GM12878 (cell line): ENCODE results near the gene MTHFD1L. TPM values are rescaled to one million over a fixed set of nuclear protein-coding genes. Genes with fewer than 3 reads are reported as not detected.
A peak's percentile ranks its signal among the peaks of the same experiment; 100 is the strongest.

Source experiments
- ATF7 ChIP-seq: fragments of 450-650 bp; IDR thresholded peaks from 2 replicates; pipeline ENCODE4 v1.6.1; 2016; ENCODE audit warnings: low read depth, mild to moderate bottlenecking
- BCL11A ChIP-seq: IDR thresholded peaks from 2 replicates; pipeline ENCODE4 v1.6.1; 2011; ENCODE audit warnings: low read depth, low read length
- BMI1 ChIP-seq: fragments of 450-650 bp; IDR thresholded peaks from 2 replicates; pipeline ENCODE4 v1.6.1; 2016; ENCODE audit warnings: mild to moderate bottlenecking, moderate library complexity, borderline replicate concordance
- CBX3 ChIP-seq: fragments of 200-600 bp; sonication (generic); IDR thresholded peaks from 2 replicates; pipeline ENCODE4 v1.6.1; 2016; ENCODE audit warnings: low read depth, borderline replicate concordance
- CREB1 ChIP-seq: IDR thresholded peaks from 2 replicates; pipeline ENCODE4 v1.6.1; 2012; ENCODE audit warnings: low read depth, mild to moderate bottlenecking, inconsistent platforms
- CREM ChIP-seq: IDR thresholded peaks from 2 replicates; pipeline ENCODE4 v1.6.1; 2014; ENCODE audit warnings: antibody characterized with exemption, low read depth
- FOS ChIP-seq: IDR thresholded peaks from 3 replicates; pipeline ENCODE4 v1.6.1; 2011; ENCODE audit warnings: borderline replicate concordance; ENCODE audit not compliant: insufficient read length; ENCODE audit errors: extremely low read depth
- GATAD2B ChIP-seq: fragments of 450-650 bp; conservative IDR thresholded peaks from 2 replicates; pipeline ENCODE4 v1.6.1; 2017; ENCODE audit warnings: low read depth, mild to moderate bottlenecking, moderate library complexity
- HDAC6 ChIP-seq: fragments of 200-600 bp; sonication (generic); IDR thresholded peaks from one replicate; pipeline ENCODE4 v1.8.0; 2017; ENCODE audit warnings: antibody characterized with exemption; ENCODE audit not compliant: unreplicated experiment
- JUNB ChIP-seq: IDR thresholded peaks from 2 replicates; pipeline ENCODE4 v1.6.1; 2016; ENCODE audit warnings: antibody characterized with exemption, mild to moderate bottlenecking
- MYB ChIP-seq: fragments of 150-350 bp; IDR thresholded peaks from 2 replicates; pipeline ENCODE4 v1.6.1; 2014; ENCODE audit warnings: mild to moderate bottlenecking, low read depth, low read length, borderline replicate concordance
- NBN ChIP-seq: fragments of 450-650 bp; IDR thresholded peaks from 2 replicates; pipeline ENCODE4 v1.6.1; 2016
- NFXL1 ChIP-seq: fragments of 450-650 bp; IDR thresholded peaks from 2 replicates; pipeline ENCODE4 v1.6.1; 2017; ENCODE audit warnings: antibody characterized with exemption, mild to moderate bottlenecking, borderline replicate concordance
- NFYB ChIP-seq: IDR thresholded peaks from 2 replicates; pipeline ENCODE4 v1.6.1; 2011; ENCODE audit warnings: low read depth, mild to moderate bottlenecking, low read length, improper control_type of control experiment, moderate library complexity; ENCODE audit not compliant: insufficient read depth
- RELA ChIP-seq: fragments of 450-650 bp; IDR thresholded peaks from 2 replicates; pipeline ENCODE4 v1.8.0; 2014; ENCODE audit warnings: borderline replicate concordance; ENCODE audit not compliant: partially characterized antibody
- RFX5 ChIP-seq: IDR thresholded peaks from 2 replicates; pipeline ENCODE4 v1.6.1; 2011; ENCODE audit warnings: low read depth, low read length, improper control_type of control experiment
- SREBF1 ChIP-seq: IDR thresholded peaks from 2 replicates; pipeline ENCODE4 v1.6.1; 2012; ENCODE audit warnings: mild to moderate bottlenecking, low read length
- SUPT20H ChIP-seq: IDR thresholded peaks from 2 replicates; pipeline ENCODE4 v1.6.1; 2011; ENCODE audit warnings: low read depth, mild to moderate bottlenecking, low read length, moderate library complexity, borderline replicate concordance; ENCODE audit not compliant: control insufficient read depth
- ZNF217 ChIP-seq: fragments of 450-650 bp; IDR thresholded peaks from 2 replicates; pipeline ENCODE4 v1.6.1; 2017; ENCODE audit warnings: antibody characterized with exemption, mild to moderate bottlenecking
- ZNF24 ChIP-seq: fragments of 450-650 bp; IDR thresholded peaks from 2 replicates; pipeline ENCODE4 v1.6.1; 2017; ENCODE audit warnings: antibody characterized with exemption, mild to moderate bottlenecking
- ZZZ3 ChIP-seq: IDR thresholded peaks from 2 replicates; pipeline ENCODE4 v1.6.1; 2011; ENCODE audit warnings: low read depth; ENCODE audit not compliant: control insufficient read depth, insufficient read length
- polyA plus RNA-seq, 11 experiments: library from polyadenylated mRNA; depleted of rRNA in 4 of 11; unstranded in 6 of 11; stranded (reverse) in 5 of 11; fragments of >200 nt; fragmentation: Nextera tagmentation in 4 of 11; fragmentation: Illumina TruSeq in 1 of 11; extraction: Ambion mirVana in 4 of 11; extraction: Trizol in 1 of 11; gene quantifications; 1 replicate in 1 of 11; 2 replicates in 10 of 11; pipeline versions ENCODE4 v1.2.1 to v1.2.3, GENCODE V29; 2011 to 2016; ENCODE audit warnings: inconsistent platforms in 2 of 11, missing spikeins in 2 of 11, low read depth in 1 of 11
- total RNA-seq, 4 experiments: library from RNA; depleted of rRNA in 3 of 4; stranded (reverse); fragments of >200 nt in 3 of 4; fragmentation: Illumina TruSeq in 1 of 4; extraction: Trizol in 1 of 4; gene quantifications; 2 replicates each; pipeline versions ENCODE4 v1.2.1 to v1.2.3, GENCODE V29; 2013 to 2021
- TF ChIP-seq, protein P1 (sequence below): fragments of 450-650 bp; IDR thresholded peaks from 2 replicates; pipeline ENCODE4 v1.6.1; 2017; ENCODE audit warnings: borderline replicate concordance
- TF ChIP-seq, protein P2 (sequence below): fragments of 450-650 bp; IDR thresholded peaks from 2 replicates; pipeline ENCODE4 v1.6.1; 2016; ENCODE audit warnings: mild to moderate bottlenecking
- TF ChIP-seq, protein P3 (sequence below): fragments of 150-350 bp; IDR thresholded peaks from 2 replicates; pipeline ENCODE4 v1.6.1; 2016; ENCODE audit warnings: low read depth, low read length
- TF ChIP-seq, protein P4 (sequence below): IDR thresholded peaks from 2 replicates; pipeline ENCODE4 v1.6.1; 2011; ENCODE audit warnings: borderline replicate concordance, low read depth, mild to moderate bottlenecking, moderate library complexity, low read length; ENCODE audit not compliant: insufficient read depth, poor library complexity, severe bottlenecking

The MTHFD1L gene
- total and polyA plus RNA-seq, 10 of the 15 experiments (the other 5 are each of a cell fraction or from before 2014, with no cell fraction given), result 11.7 to 75.5 (median 28.8) TPM

DNA sequence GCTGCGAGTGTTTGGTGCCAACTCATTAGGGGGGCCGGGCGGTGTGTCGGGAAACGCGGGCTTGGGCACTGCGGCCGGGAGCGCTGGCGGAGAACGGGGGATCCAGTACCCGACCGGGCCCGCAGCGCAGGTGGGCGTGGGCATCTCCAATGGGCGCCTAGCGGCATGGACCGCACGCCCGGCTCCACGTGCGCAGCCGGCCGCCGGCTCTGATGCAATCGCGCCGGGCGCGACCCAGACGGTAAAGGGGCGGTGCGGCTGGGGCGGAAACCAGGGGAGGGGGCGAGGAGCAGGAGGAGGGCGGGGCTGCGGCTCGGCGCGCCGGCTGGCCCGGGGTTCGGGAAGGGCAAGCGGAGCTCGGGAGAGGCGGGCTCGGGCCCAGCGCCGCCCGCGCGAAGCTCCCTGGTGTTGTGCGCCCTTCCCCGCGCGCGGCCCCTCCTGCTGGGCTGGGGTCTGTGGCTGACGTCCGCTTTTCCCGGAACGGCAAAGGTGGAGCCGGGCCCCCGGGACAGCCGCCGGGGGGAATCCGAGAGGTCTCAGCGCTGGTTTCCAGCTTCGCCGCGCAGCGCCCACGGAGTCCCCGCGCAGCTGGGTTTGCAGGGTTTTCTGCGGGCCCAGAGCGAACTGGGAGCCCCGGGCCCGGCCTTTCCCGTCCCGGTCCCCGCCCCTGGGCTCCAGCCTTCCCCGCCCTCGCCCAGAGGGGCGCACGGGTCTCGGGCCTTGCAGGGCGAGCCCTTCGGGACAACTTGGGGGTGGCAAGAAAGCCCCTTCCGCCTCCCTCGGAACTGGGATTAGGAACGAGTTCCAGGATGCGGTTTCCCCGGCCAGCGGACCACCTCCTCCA lies 867 bp downstream of the MTHFD1L start (continued):
- TF ChIP-seq ZNF24, result no peak
- TF ChIP-seq ZNF217, result no peak
- TF ChIP-seq FOS, result no peak
- TF ChIP-seq RFX5, result no peak
- no peak for TF ChIP-seq RELA
- no peak for TF ChIP-seq BCL11A
- TF ChIP-seq, protein P1, sequence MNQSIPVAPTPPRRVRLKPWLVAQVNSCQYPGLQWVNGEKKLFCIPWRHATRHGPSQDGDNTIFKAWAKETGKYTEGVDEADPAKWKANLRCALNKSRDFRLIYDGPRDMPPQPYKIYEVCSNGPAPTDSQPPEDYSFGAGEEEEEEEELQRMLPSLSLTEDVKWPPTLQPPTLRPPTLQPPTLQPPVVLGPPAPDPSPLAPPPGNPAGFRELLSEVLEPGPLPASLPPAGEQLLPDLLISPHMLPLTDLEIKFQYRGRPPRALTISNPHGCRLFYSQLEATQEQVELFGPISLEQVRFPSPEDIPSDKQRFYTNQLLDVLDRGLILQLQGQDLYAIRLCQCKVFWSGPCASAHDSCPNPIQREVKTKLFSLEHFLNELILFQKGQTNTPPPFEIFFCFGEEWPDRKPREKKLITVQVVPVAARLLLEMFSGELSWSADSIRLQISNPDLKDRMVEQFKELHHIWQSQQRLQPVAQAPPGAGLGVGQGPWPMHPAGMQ, result no peak
- TF ChIP-seq CREB1, result peak; percentile 57; the same call in 1 of the 2 replicates
- no peak for TF ChIP-seq SUPT20H
- TF ChIP-seq JUNB, result no peak
- TF ChIP-seq SREBF1, result no peak
- no peak for TF ChIP-seq NBN
- no peak for TF ChIP-seq BMI1
- no peak for TF ChIP-seq CREM
- no peak for TF ChIP-seq MYB
- TF ChIP-seq CBX3, result no peak
- TF ChIP-seq HDAC6, result peak; percentile 33
- TF ChIP-seq, protein P2, sequence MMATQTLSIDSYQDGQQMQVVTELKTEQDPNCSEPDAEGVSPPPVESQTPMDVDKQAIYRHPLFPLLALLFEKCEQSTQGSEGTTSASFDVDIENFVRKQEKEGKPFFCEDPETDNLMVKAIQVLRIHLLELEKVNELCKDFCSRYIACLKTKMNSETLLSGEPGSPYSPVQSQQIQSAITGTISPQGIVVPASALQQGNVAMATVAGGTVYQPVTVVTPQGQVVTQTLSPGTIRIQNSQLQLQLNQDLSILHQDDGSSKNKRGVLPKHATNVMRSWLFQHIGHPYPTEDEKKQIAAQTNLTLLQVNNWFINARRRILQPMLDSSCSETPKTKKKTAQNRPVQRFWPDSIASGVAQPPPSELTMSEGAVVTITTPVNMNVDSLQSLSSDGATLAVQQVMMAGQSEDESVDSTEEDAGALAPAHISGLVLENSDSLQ, result no peak
- TF ChIP-seq ZZZ3, result no peak
- no peak for TF ChIP-seq NFYB
- no peak; the same call in 1 of the 2 replicates for TF ChIP-seq GATAD2B
- no peak for TF ChIP-seq NFXL1
- TF ChIP-seq, protein P3, sequence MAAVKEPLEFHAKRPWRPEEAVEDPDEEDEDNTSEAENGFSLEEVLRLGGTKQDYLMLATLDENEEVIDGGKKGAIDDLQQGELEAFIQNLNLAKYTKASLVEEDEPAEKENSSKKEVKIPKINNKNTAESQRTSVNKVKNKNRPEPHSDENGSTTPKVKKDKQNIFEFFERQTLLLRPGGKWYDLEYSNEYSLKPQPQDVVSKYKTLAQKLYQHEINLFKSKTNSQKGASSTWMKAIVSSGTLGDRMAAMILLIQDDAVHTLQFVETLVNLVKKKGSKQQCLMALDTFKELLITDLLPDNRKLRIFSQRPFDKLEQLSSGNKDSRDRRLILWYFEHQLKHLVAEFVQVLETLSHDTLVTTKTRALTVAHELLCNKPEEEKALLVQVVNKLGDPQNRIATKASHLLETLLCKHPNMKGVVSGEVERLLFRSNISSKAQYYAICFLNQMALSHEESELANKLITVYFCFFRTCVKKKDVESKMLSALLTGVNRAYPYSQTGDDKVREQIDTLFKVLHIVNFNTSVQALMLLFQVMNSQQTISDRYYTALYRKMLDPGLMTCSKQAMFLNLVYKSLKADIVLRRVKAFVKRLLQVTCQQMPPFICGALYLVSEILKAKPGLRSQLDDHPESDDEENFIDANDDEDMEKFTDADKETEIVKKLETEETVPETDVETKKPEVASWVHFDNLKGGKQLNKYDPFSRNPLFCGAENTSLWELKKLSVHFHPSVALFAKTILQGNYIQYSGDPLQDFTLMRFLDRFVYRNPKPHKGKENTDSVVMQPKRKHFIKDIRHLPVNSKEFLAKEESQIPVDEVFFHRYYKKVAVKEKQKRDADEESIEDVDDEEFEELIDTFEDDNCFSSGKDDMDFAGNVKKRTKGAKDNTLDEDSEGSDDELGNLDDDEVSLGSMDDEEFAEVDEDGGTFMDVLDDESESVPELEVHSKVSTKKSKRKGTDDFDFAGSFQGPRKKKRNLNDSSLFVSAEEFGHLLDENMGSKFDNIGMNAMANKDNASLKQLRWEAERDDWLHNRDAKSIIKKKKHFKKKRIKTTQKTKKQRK, result no peak
- TF ChIP-seq, protein P4, sequence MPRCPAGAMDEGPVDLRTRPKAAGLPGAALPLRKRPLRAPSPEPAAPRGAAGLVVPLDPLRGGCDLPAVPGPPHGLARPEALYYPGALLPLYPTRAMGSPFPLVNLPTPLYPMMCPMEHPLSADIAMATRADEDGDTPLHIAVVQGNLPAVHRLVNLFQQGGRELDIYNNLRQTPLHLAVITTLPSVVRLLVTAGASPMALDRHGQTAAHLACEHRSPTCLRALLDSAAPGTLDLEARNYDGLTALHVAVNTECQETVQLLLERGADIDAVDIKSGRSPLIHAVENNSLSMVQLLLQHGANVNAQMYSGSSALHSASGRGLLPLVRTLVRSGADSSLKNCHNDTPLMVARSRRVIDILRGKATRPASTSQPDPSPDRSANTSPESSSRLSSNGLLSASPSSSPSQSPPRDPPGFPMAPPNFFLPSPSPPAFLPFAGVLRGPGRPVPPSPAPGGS, result no peak
- no peak for TF ChIP-seq ATF7
